Stimulated activated CD8-positive, alpha-beta memory T cell treated with anti-CD3 and anti-CD28 coated beads, Interleukin-7, amount 100 ng/mL, for 24 hours (primary cell): Measurements from ENCODE around the gene COG2.

ENCODE experiments used
- DNase-seq: peaks from one replicate; pipeline ENCODE4 v3.0.0-alpha.2; 2020; ENCODE audit warnings: low read depth

COG2 gene

DNA sequence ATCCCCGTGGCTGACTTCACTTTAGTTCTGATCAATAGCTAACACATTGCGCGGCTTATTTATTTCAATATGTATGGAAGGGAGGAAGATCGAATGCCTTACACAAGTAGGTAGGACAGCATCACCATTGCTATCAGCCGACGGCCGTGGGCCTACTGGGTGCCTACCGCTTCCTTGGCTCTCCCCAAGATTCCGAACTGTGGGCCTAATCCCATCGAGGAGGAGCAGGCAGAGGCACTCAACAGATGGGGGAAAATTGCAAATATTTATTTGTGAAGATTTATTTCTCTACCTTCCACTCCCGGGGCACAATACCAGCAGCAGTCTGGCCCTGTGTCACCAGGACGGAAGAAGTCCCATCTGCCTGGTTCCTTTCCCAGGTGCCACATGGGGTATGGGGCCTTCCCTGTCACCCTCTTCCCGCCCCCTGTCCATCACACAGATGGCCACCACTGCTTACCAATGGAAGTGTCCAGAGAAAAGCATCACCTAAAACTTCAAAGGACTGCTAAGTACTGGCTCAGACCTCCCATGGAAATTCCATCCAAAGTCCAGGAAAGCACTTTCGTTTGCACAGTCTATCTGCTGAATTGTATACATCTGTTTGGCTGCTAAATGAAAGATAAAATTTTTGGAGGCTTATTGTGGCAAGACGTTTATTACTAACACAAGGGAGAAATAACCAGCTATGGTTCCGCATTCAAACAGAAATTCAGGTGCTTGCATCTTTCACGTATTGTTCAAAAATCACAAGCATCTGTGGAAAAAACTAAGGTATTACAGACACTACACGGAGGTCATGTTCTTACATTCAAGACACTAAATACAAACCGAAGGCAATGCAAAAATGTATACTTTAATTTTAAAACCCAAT lies 59.9 kb downstream of the COG2 start:
- no peak for DNase-seq

DNA sequence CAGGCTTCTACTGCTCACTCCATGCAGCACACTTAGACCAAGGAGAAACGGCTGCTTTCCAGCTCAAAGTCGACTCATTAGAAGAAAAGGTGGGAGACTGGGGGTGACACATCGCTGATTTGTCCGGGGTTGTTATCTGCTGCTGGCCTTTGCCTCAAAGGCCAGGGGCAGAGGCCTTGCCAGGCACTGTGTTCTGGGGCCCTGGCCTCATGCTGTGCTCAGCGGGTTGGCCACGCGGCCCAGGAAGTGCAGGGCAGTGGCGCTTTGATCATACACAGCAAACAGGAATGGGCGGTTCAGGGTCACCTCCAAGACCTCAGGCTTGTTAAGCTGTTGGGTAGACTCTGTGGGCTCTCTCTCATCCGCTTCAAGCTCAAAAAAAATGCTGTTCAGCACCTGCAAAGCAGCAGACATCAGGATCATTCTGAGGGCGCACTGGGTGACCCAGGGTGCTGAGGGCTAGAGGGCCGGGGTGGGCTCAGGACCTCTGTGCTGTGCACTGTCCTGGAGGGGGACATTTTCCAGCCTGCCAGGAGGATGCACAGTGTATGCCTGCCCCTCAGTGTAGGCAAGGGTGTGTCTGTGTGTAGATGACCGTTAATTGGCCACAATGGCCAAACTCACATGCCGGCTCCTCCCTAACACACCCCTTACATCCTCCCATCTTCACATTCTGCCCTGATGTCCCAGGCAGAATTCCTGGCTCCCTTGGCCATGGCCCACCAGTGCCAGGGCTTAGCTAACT lies 60.8 kb downstream of the COG2 start:
- DNase-seq = no peak

DNA sequence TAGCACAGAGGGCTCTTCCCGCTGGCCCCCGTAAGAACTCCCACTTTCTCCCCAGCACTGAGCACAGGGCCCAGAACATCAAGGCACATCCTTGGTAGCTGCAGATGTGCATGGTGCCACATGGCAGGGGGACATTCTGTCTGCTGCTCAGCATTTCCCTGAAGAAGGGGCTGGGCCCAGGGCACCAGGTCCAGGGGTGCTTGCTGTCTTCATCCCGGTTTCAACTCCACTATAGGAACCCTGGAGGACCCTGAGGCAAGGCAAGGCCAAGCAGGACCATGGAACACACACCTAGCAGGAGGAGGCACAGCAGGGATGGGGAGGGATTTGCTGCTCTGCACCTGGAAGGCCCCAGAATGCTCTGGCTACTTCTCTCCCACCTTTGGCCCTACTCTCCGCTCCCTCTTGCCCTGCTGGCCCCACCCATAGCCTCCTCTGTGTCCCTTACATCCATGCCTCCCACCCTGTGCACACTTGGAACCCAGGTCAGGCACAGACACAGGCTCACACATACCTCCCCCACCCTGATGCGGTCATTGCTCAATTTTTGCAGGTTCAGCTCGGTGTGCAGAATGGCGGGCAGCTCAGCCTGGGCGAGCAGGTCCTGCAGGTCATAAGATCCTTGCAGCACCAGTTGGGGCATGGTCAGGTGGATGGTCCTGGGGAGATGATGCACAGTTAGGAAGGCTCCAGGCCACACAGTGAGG lies 61.6 kb downstream of the COG2 start:
- no peak for DNase-seq

DNA sequence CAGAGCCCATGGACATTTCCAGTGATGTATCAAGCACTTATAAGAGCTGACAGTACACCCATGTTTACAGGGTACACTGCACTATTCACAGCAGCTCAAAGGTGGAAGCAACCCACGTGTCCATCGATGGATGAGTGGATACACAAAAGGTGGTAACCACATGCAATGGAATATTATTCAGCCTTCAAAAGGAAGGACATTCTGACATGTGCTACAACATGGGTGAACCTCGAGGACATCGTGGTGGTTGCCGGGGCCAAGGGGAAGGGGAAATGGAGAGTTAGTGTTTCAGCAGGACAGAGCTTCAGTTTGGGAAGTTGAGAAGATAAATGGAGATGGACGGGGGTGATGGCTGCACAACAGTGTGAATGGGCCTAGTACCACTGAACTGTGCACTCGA lies 62.5 kb downstream of the COG2 start:
- no peak for DNase-seq

DNA sequence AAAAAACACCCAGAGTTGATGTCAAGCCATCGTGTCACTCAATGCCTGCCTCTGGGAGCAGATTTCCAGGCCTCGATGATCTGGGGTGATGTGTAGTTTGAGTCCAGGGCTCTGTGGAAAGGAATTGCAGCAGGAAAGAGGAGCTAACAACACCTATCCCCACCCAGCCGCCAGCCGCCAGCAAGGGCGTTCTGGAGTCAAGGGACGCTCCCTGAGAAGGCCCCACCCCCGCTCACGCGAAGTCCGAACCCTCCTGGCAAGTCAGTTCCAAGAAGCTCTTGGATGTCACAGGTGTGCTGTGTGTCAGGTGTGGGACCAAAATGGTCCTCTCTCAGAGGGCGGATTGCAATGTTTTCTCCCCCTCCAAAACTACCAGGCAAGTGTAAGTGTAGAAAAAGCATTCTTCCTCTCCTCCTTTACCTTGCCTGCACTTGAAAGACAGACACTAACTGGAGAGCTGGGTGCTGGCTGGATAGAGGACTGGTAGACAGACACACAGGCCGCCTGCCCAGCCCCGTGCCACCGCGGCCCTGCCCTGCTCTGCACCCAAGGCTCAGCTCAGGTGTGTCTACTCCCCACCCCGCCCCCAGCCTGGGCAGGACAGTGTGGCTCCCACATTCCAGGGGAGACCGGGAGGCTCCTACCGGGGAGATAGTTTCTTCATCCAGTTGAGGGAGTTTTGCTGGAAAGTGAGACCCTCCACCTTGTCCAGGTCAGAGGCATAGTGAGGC lies 63.2 kb downstream of the COG2 start:
- no peak for DNase-seq

DNA sequence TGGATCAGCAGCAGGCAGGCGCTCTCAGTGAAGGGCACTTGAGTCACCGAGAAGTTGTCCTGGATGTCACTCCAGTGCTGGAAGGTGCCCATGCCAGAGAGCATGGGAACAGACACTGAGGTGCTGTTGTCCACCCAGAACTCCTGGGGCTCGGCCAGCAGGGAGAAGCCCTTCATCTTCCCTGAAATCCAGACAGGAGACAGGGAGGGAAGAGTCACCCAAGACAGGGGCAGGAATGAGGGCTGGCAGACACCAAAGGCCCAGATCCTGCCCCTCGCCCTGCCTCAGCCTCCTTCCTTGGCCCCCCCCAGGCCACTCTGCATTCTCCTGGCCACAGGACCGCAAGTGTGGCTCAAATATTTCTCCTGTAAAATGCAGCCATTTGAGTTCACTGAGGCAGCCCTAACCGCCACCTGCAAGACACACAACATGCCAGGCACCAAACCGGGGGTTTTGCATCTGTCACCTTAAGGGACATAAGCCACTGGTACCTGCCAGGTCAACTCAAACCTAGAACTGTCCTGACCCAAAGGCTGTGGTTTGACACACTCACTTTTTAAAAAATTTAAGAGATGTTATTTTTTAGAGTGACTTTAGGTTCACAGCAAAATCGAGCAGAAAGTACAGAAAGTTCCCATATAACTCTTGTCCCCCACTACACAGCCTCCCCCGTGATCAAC lies 63.9 kb downstream of the COG2 start:
- no peak for DNase-seq

DNA sequence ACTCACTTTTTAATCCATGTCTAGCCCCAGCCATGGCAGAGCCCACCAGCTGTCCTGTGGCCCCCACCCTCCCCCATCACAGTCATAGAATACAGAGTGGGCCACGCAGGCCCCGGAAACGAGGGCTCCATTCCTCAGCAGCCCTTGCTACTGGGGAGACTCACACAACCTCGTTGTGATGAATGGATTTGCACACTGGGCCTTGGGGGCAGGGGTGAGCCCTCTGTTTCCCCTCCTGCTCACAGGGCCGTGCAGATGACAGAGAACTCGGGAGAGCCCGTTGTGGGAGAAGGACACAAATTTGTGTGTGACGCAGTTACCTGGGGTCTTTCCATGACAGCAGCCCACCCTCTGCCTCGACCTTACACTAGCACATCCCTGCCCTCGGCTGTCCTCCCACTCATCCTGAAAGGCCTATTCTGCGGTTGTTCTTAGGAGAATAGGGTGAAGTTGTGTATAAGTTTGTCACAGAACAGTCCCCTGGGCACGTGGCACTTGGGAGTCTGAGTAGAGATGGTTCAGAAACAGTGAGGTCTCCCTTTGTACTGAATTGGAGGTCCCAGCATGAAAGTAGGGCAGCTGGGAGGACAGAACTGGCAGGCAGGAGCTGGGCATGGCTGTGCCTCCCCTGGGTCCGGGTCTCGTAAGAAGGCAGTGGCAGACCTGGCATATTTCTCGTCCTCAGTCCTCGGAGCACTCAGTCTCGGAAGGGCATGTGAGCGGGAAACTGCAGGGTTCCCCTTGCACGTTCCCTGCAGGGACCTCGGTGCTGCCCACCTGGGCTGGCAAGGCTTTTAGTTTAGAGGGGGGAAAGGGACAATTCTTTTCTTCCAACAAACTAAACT lies 64.8 kb downstream of the COG2 start:
- no peak for DNase-seq

DNA sequence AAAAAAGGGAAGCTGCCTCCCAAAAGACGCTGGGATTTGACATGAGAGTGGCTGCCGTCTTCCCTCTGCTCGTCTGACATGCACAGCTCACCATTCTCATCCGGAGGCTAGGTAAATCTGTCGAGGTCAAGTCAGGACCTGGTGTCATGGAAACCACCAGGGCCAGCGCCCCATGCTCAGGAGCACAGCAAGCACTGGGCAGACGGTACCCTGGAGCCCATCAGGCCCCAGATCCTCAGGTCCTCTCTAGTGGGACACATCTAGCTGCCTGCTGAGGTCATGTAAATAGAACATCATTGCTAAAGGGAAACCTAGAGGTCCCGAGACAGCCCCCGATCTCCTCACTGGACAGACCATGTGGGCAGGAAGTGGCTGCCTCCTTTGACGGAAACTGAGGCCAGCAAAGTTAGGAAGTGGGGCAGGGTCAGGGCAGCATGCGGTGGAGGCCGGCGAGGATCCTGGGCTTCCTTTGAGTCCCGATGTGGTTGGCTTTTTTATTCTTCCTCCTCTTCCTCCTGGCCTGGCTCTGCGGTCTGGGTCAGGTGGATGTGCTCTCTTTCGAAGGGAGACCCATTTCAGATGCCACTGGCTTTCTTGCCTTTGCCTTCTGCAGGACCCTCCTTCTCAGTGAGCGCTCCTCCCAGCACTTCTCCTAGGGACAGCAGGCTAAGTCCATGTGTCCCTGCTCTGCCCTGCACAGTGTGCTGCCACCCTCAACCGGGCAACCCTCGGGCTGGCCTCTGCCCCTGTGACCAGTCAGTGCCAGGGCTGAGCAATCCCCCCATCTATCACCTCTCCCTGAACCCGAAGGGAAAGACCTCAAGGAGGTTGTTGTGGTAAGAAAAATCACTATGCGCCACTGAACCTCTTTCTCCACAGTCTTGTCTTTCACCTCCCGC lies 65.7 kb downstream of the COG2 start:
- DNase-seq = no peak

DNA sequence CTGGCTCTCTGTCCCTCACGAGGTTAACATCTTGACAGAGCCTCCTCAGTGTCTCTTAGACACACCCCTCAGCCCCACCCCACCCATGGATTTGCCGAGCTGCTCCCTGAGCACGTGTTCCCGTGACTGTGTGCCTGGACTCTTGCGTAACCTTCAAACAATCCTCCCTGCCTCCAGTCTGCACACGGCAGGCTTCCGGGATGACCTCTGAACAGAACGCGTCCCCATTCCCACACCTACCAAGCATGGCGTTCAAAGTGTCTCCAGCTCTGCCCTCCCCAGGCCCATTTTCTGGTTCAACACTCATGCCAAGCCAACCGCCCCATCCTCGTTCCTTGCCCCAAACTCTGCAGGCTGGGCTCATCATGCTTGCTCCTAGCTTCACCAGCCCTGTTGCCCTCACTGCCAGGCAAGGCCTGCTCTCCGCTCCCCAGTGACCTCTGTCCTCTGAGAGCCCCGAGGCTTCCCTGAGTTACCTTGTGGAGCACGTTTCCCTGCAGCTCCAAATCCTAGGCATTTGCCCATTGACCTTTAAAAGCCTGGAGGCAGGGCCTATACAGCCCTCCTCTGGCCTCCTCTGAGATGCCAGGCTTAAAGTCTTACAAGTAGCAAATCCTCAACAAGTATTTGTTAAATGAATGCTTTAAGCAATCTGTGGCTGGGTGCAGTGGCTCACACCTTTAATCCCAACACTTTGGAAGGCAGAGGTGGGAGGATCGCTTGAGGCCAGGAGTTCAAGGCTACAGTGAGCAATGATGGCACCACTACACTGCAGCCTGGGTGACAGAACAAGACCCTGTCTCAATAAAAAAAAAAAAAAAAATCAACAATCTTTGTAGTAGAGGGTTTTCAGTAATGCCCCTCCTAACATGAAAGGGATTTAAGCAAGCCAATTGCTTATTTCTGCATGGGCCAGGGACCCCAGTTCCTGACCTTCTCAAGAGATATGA lies 66.6 kb downstream of the COG2 start:
- DNase-seq = no peak

DNA sequence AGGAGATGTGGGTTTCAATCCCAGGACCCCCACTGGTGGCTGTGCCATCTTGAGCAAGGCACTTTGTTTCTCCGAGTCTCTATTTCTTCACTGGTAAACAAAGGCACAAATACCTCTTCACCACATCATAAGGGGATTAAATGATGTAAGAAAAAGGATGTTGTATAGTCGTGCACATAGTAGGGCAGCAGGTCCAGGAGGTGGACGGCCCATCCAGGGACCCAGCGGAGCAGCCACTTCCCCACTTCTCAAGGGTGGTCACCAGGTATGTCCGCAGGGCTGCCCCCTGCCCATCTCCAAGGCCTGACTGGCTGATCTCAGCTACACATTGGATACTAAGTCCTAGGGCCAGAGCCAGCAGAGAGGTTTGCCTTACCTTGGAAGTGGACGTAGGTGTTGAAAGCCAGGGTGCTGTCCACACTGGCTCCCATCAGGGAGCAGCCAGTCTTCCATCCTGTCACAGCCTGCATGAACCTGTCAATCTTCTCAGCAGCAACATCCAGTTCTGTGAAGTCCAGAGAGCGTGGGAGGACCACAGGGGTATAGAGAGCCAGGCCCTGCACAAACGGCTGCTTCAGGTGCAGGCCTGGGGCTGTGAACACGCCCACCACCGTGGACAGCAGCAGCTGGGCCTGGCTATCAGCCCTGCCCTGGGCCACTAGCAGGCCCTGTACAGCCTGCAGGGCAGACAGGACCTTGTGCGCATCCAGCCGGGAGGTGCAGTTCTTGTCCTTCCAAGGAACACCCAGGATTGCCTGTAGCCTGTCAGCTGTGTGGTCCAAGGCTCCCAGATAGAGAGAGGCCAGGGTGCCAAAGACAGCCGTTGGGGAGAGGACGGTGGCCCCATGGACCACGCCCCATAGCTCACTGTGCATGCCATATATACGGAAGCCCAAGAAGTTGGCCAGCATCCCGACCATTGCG lies 67.6 kb downstream of the COG2 start:
- no peak for DNase-seq

DNA sequence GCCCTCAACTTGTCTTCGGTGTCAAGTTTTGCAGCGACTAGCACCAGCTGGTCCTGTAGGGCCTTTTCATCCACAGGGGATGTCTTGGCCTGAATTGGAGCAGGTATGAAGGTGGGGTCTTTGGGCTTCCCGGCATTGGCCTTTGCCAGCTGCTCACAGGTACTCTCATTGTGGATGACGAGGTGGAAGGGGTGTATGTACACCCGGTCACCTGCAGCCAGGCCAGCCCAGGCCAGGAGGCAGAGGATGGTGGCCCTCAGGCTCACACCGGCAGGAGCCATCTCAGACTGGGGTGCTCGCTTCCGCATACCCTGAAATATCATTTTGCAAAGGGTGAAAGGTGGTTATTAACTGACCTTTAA lies 68.2 kb downstream of the COG2 start:
- DNase-seq = no peak

DNA sequence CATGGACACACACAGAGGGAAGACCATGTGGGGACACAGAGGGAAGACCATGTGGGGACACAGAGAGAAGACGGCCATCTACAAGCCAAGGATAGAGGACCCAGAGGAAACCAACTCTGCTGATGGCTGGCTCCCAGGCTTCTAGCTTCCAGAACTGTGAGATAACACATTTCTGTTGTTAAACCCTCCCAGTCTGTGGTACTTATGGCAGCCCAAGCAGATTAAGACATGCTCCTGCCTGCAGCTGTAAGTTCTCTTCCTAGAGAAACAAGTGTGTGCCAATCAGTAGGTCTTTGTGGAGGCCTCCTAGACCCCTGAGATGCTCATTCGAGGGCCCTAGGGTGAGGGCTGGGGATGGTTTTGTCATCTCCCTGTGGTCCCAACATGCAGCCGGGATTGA lies 69.0 kb downstream of the COG2 start:
- DNase-seq = no peak

DNA sequence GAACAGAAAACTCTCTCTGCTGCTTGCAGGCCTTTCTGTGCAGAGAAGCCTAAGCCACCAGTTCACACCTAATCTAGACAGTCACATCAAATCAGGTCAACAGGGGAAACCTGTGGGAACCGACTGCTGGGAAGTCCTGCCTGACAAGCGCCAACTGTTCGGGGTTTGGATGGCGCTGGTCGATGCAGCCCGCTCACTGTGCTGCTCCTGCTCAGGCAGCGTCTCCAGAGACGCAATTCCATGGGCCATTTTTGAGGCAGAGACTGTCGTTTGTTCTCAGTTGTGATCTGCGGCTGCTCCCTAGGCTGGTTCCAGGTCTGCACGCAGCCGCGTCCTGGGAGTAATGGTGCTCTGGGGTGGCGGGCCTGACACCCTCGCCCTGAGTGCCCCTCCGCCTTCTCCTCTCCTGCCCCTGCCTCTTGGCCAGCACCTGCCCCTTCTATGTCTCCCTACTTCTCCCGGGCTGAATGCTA lies 70.2 kb downstream of the COG2 start:
- no peak for DNase-seq

DNA sequence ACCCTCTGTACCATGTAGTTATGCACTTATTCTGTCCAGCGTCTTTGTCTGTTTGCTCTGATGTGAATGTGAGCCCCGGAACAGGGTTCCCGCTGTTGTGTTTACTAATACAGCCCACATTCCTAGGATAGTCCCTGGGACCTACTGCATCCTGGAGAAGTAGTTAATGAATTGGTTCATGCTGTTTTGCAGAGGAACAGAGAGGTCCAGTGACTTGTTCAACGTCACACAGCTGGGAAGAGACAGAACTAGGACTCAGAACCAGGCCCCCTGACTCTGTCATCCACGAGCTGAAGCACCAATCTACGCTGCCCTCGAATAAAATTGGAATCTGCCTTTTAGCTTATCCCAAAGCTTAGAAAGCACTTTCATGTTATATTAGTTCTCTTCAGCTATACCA lies 70.9 kb downstream of the COG2 start:
- DNase-seq = no peak

DNA sequence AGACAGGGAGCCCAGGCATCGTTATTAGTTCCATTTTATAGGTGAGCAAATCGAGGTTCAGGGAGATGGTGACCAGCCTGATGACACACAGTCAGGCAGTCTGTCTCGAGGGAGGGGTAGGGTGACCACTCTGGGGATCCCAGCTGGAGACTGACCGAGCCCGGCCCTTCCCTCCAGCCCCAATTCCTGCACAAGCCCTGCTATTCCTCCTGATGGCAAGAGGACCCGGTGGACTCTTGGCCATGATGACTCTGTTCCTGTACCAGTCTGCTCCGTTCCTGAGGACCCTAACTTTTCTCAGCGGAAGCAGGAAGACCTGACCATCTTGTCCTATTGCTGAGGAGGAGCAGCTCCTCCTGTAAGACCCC lies 71.2 kb downstream of the COG2 start:
- no peak for DNase-seq

DNA sequence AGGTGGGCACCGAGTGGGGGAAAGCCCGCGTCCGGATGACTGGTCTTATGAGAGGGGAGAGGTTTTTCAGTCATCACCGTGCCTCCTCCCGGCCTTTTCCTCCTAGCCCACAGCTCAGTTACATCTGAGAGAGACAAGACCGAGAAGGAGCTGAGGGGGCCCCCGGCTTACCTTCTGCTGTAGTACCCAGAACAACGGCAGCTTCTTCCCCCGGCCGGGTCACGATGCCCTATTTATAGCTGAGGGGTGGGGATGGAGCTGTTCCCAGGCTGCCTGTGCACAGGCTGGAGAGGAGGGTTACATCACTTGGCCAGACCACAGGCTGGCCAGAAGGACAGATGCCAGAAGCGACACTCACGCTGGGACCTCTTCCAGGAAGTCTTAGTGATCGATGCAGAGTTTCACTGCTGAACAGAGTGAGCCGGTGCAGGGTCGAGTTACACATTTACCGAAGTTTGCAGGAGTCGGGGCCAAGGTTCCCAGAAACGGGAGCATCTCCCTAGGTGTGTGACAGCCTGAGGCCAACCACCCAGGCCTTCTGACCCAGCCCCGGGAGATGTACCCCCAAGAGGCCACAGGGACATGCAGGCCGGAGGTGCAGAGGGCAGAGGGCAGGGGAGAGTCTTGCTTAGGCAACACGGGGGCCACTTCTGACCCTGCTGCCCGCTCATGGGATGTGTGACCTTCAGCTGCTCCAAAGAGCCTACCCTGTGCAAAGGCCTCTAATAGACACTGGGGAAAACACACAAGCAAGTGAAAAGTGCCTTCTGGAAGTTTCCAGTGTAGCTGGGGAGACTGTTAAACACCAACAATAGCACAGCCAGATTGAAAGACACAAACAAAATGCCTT lies 71.9 kb downstream of the COG2 start, which contains the start of gene AGT:
Gene AGT, minus strand, starts transcription at position 208 of the 850 bp plus-strand sequence. CDS start 3,299 bp downstream, outside the sequence.
- no peak for DNase-seq
